Limb (tissue), 2 donors: ENCODE results near the gene URAD.

Source experiments
- DNase-seq, 2 donors: peaks; one replicate each; pipeline ENCODE4 v3.0.0-alpha.2; 2016; ENCODE audit errors: extremely low spot score in 2 of 2

URAD gene

DNA sequence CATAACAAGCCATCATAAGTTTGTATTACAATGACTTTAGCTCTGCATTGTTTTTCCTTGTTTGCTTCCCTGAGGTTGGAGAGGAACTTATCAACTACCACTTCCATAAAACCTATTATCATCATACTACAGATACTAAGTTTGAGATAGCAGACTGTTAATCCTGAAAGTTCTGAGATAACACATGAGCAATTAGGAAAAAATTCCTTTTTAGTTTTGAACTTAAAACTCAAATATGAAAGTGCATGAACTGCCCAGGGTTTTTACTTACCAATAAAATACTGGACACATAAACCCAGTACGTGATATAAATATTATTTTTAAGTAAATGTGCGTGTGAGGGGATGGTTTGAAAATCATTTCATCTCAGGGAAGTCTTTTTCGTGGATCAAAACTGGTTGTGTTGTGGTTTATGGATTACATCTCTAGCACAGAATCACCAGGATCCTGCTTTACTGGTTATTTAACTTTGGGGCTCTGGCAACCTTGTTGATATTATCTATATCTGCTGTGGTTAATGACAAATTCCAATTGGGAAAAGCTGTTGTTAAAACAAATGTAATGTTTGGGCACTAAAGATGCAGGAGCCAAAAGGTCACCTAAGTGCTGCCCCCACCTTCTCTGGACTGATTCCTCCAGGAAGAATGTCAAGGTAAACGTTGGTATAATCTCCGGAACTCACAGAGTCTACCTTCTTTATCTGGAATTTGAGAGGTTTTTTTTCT is 31.8 kb downstream of the URAD start:
- no peak for DNase-seq

DNA sequence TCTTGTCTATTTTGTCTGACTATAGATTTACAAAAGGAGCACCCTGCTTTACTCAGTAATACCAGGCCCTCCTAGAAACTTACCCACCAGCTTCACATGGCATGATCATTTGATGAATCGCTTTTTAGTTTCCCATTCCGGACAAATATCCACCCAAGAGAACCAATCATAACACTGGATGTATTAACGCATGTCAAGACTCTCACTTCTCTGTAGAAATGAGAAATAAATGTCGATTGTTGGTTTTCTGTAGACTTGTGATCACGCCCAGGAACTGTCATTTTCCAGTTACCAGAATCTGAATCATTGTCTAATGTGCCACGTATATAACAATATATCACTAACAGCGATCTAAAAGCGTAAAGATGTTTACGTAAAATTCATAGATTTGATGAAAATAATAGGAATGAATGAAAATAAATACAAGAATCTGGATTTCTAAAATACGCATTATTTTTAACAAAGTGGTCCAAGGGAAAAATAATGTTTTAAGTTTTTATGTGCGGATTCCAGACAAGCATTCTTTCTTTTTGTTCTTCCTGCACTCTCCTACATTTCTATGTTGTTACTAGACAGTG is 33.4 kb downstream of the URAD start:
- DNase-seq = no peak

DNA sequence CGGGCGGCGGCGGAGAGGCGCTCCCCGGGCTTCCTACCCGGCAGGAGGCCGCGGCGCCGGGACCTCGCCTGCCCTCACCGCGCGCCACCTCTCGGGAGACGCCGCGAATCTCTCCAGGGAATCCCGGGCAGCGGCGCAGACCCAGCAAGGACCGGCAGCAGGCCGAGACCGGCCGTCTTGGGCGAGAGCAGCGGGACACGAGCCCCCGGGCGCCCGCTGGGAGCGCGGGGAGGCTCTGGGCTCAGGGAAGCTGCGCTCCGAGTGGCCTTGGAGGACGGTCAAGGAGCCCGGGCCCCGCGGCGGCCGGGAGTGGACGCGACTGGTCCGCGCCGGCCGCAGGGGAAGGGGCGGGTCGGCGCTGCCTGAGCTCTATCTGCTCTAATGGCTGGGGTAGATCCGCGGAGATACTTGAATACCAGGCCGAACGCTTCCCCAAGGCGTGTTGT is 34.1 kb downstream of the URAD start:
- no peak for DNase-seq

DNA sequence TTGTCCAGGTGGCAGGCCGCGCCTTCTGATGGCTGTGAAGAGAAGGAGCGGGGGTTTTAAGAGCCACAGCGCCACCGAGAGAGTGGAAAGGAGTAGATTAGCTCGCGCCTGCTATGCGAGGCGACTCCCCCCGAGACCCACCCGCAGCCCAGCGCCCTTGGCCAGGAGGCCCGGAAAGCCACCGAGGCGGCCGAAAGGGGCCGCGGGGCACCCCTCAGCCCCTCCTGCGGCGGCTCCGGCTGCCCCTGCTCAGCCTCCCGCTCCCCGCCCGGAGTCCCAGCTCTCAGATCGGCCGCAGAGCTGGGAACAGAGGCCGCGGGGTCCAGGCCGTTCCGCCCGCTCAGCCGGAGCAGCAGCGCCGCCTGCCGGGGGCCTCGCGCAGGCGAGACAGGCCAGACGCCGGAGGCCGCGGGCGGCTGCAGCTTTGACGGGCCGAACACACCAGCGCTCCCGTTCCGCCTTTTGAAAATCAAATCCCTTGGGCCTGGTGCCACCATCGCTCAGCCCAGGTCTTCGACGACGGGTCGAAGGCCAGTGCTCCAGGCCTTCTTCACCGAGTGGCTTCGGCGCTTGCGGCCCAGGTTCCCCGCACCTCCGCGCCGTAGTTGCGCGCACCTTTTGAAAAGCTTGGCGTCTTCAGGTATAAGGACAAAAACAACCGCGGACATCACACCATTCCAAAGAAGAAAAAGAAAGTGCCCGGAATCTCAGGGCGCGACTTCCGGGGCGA is 34.7 kb downstream of the URAD start:
- peak; percentile 68 to 89 for DNase-seq

DNA sequence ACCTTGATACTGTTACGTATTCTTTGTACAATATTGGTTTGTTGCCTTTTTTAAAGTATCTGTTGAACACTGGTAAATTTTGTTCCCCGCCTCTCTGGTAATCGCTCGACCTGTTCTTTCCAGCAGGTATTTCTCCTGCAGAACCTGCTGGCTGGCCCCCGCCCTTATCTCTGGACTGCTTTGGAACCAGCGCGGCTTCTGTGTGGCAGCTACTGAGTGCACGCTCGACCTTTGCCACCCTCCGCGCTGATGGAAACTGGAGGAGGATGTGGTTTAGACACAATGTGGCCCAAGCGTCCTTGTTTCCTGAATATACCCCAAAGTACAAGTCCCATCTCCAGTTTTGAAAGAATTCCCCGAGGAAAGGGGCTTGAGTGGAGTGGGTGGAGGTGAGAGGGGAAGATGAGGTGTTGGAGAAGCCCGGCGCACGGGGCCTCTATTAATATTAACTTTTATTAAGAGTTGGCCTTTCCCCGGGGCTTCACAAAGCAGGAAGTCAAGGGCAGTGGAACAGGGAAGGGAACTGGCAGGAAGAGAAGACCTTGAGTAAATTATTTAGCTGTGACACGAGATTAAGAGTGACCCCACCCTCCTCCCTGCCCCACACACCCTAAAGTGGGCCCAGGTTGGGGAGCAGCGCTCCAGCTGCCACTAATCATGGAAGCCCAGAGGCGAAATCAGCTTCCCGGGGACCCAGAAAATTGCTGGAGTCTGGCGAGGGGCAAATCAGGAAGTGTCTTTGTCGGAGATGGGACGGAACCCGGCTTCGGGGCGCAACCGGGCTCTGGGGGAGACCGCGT is 35.4 kb downstream of the URAD start:
- no peak for DNase-seq

DNA sequence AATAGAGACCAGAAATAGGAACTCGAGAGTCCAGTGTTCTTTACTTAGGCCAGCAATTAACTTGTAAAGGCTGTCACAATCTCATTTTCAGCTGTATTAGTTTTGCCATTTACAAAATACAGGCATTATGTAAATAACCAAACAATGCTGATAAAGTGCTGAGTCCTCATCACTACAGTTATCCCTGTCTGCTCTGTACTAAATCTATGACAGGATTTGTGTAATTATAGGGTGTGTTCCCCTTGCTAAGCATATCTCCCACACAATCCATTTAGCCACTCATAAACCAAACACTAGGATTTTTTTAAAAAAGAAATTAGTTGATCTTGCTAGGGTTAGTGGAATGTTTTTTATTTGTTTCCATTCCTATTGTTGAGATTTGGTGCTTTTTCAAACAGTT is 45.5 kb downstream of the URAD start:
- DNase-seq = no peak

DNA sequence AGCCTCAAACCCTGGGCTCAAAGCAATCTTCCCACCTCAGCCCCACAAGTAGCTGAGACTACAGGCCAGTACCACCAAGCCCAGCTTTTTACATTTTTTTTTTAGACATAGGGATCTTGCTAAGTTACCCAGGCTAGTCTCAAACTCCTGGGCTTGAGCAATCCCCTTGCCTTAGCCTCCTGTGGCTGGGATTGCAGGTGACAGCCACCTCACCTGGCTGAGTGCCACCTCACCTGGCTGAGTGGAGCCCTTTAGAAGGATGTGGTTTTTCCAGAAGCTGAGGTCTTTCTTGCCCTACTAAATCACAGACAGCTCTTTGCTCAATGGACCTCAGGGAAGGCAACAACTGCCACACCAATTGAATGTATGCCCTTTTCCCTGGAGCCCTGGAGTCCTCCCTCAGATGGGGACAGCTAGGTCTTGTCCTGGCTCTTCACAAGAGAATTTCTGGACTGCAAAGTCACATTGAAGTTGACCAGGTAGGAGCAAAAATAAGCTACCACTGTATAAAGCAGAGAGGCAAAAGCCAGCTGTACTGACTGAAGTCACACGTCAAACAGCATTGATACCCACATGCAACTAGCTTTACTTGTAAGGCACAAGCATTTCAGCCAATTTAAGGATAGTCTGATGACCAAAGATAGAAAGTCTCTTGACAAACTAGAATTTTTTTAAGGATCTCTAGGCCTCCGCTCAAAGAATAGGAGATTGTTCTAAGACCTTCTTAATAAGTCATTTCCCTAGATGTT is 54.7 kb downstream of the URAD start:
- no peak for DNase-seq

DNA sequence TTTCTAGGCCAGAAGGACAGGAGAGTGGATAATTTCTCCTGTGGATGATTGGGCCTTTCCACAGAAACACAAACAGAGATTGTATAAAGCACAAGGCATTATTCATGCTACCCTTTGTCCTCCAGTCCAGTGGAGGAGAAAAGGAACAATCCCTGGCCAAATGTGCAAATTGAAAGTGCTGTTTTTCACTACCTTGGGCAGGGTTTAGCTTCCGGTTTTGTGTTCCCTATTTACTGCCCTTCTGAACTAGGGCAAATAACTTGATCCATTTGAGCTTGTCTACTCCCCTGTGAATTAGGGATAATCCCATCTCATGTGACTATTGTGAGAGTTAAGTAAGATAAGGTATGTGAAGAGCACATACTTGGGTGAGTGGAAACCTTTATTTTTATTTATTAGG is 55.4 kb downstream of the URAD start:
- no peak for DNase-seq

DNA sequence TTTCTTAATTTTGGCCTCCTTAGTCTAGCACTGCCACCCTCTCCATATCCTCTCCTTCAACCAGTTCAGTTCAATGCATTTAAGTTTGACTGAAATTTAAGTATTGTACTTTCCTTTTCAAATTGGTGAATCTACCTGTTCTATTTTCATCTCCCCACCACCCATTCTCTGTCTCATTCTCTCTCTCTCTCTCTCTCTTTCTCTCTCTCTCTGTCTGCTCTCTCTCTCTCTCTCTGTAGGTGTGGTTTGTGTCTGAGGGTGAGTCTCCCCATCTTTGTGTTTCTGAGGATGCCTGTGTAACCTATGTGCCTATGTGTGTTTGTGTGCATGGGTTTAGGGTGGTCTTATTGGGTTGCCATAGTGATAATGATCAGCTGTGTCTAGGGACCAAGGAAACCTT is 58.6 kb downstream of the URAD start:
- DNase-seq = no peak

DNA sequence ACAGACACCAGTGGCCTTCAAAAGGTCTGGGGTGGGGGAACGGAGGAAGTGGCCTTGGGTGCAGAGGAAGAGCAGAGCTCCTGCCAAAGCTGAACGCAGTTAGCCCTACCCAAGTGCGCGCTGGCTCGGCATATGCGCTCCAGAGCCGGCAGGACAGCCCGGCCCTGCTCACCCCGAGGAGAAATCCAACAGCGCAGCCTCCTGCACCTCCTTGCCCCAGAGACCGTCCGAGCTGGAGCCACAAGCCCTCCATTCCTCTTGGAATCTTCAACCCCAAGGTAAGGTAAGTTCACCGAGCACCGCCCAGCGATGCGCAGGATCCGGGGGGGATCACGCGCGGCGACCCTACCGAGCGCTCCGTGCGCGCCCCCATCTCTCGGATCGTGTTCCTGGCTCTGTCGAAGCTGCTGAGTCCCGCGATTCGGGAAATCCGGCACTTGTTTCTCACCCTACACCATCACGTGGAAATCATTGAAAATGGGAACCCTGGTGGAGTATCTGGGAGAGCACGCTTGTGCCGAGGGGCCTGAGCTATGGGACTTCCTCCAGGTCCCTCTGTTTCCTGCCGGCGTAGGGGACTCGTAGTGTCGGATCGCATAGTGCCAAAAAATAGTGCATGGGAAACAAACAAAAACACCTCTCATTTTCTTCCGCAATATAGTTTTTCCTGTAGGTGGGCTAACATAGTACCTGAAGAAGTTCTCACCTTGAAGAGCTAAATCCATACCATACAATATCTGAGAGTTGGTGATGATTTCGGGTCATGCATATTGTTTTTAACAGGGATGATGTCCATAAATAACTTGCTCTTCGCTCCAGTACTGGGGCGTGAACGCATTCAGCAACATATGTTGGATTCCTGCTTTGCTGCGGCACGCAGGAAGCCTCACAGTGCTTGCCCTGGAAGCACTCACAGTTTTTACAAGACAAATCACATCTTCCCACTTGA is 59.4 kb downstream of the URAD start:
- DNase-seq = no peak

DNA sequence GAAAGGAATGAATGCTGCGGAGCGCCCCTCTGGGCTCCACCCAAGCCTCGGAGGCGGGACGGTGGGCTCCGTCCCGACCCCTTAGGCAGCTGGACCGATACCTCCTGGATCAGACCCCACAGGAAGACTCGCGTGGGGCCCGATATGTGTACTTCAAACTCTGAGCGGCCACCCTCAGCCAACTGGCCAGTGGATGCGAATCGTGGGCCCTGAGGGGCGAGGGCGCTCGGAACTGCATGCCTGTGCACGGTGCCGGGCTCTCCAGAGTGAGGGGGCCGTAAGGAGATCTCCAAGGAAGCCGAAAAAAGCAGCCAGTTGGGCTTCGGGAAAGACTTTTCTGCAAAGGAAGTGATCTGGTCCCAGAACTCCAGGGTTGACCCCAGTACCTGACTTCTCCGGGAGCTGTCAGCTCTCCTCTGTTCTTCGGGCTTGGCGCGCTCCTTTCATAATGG is 60.1 kb downstream of the URAD start:
- DNase-seq = no peak
